MCF 10A (cell line): Measurements from ENCODE around the gene CYP19A1. TPM values are rescaled to one million over a fixed set of nuclear protein-coding genes. Genes with fewer than 3 reads are reported as not detected.

ENCODE experiments used
- BruUV-seq: library from RNA; stranded (reverse); fragments of 400-500 nt; replicated peaks from 2 replicates; lab custom pipeline; 2021; lab: Mats Ljungman, UMichigan
- CTCF ChIA-PET: fragments of 300-600 bp; sonication (Branson Sonifier 250); formaldehyde crosslinking; extraction: SDS; loops from one replicate; lab custom pipeline; 2021; ENCODE audit warnings: antibody characterized with exemption, inconsistent platforms; lab: Yijun Ruan, JAX
- POLR2A ChIA-PET: fragments of 300-600, 350-650 bp; sonication (Branson Sonifier 250); formaldehyde crosslinking; extraction: SDS; loops from one replicate; lab custom pipeline; 2020; ENCODE audit warnings: antibody characterized with exemption, inconsistent platforms; lab: Yijun Ruan, JAX
- DNase-seq: peaks from one replicate; pipeline ENCODE4 v3.0.0-alpha.2; 2018; ENCODE audit not compliant: unreplicated experiment
- H3K27ac Mint-ChIP-seq: one replicate; pipeline ENCODE4 v1.8.0; 2022; ENCODE audit warnings: mild to moderate bottlenecking, low read depth, mixed read lengths; ENCODE audit not compliant: unreplicated experiment
- H3K27me3 Mint-ChIP-seq: one replicate; pipeline ENCODE4 v1.8.0; 2022; ENCODE audit warnings: mixed read lengths; ENCODE audit not compliant: insufficient read depth, unreplicated experiment
- H3K36me3 Mint-ChIP-seq: one replicate; pipeline ENCODE4 v1.8.0; 2022; ENCODE audit warnings: mild to moderate bottlenecking, moderate library complexity, mixed read lengths; ENCODE audit not compliant: insufficient read depth, unreplicated experiment
- H3K4me1 Mint-ChIP-seq: one replicate; pipeline ENCODE4 v1.8.0; 2022; ENCODE audit warnings: mixed read lengths; ENCODE audit not compliant: insufficient read depth, unreplicated experiment
- H3K4me3 Mint-ChIP-seq: one replicate; pipeline ENCODE4 v1.8.0; 2022; ENCODE audit warnings: mild to moderate bottlenecking, moderate library complexity, mixed read lengths; ENCODE audit not compliant: unreplicated experiment
- H3K9me3 Mint-ChIP-seq: one replicate; pipeline ENCODE4 v1.8.0; 2022; ENCODE audit warnings: mixed read lengths; ENCODE audit not compliant: unreplicated experiment
- CTCF ChIP-seq: fragments of 200-600 bp; IDR thresholded peaks from one replicate; pipeline ENCODE4 v1.8.0; 2022; ENCODE audit warnings: antibody characterized with exemption, mild to moderate bottlenecking; ENCODE audit not compliant: unreplicated experiment
- intact Hi-C: fragments of 100-400 bp; cut with micrococcal nuclease; formaldehyde crosslinking; loops from 2 replicates; pipeline ENCODE4 v1.14.1; 2022
- total RNA-seq: library from RNA; stranded (reverse); gene quantifications from 2 replicates; pipeline ENCODE4 v1.2.3, GENCODE V29; 2022

Gene CYP19A1
- total RNA-seq, 1 experiment from 2014 or later, result not detected

- CTCF ChIA-PET, result interaction anchor here (0.6 kb wide), 1 partner anchor 59 kb away, joined by 3 read pairs; no protein-coding TSS in a partner anchor
- POLR2A ChIA-PET, result no interaction called here
- H3K4me1 Mint-ChIP-seq, result no peaks in the 10 kb centered on the region
- DNase-seq, result no peak
- H3K9me3 Mint-ChIP-seq, result no peaks in the 10 kb centered on the region
- intact Hi-C loops, result no loop called here
- no peak overlapping the region for H3K27ac Mint-ChIP-seq
- BruUV-seq, result no TSS peak
- TF ChIP-seq CTCF, result no peak
- no peaks in the 10 kb centered on the region for H3K27me3 Mint-ChIP-seq
- no peaks in the 10 kb centered on the region for H3K36me3 Mint-ChIP-seq
- no peak overlapping the region for H3K4me3 Mint-ChIP-seq
Measured at GRCh38 chr15:51321316-51321715, 17.1 kb downstream of the CYP19A1 start.

GRCh38 chr15:51320843-51321242, 17.6 kb downstream of the CYP19A1 start:
- Mint-ChIP-seq H3K27ac (no peak overlapping the region), H3K4me3 (no peak overlapping the region), H3K4me1 (no peaks in the 10 kb centered on the region), H3K27me3 (no peaks in the 10 kb centered on the region), H3K9me3 (no peaks in the 10 kb centered on the region), H3K36me3 (no peaks in the 10 kb centered on the region)
- ChIA-PET CTCF (interaction anchor here (0.6 kb wide), 1 partner anchor 60 kb away, joined by 3 read pairs; no protein-coding TSS in a partner anchor), POLR2A (interaction anchor here (0.5 kb wide), 1 partner anchor 417 kb away, joined by 3 read pairs; the partner anchor contains the start of gene LYSMD2)
- intact Hi-C loops, result no loop called here
- no TSS peak for BruUV-seq
- no peak for DNase-seq
- no peak for TF ChIP-seq CTCF

- Mint-ChIP-seq H3K9me3 (no peaks in the 10 kb centered on the region), H3K36me3 (no peaks in the 10 kb centered on the region), H3K27ac (no peak overlapping the region), H3K4me1 (no peaks in the 10 kb centered on the region), H3K4me3 (no peak overlapping the region), H3K27me3 (no peaks in the 10 kb centered on the region)
- ChIA-PET POLR2A (interaction anchor here (0.6 kb wide), 1 partner anchor 9 kb away, joined by 3 read pairs; no protein-coding TSS in a partner anchor), CTCF (interaction anchor here (0.6 kb wide), 1 partner anchor 107 kb away, joined by 3 read pairs; no protein-coding TSS in a partner anchor)
- TF ChIP-seq CTCF, result no peak
- DNase-seq, result no peak
- BruUV-seq, result no TSS peak
- intact Hi-C loops, result no loop called here
Measured at GRCh38 chr15:51319539-51319938, 18.9 kb downstream of the CYP19A1 start.

DNA sequence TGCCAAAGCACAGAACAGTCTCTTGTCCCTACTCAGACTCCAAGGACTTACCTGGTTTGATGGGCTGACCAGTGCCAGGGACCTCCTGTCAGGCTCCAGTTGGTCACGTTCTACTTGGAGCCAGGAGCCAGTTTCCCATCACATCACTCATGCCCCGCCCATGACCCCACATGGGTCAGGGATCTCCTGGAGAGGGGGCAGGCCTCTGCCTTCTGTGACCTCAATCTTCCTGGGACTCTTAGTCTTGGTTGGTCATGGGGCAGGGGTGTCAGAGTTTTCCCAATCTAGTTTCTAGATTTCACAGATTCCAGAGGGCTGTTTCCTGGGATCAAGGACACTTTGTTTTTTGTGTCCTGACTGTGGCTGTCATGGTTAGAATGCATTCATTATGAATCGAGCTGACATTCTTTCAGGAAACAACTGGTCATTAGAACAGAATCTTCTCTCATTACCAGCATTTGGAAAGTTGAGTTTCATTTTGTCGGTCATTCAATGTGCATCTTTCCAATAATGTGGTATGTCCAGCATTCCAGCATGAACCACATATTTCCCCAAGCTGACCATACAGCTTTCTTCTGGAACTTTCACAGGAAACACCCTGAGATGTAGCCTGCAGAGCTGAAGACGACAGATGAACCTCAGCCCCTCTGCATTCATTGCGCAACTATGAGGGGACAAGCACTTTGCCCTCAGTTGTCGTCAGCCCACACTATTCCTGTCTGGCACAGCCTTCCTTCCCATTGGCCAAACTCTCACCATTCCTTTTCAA, 19.8 kb downstream of the CYP19A1 start:
- no peaks in the 10 kb centered on the region for H3K36me3 Mint-ChIP-seq
- no peaks in the 10 kb centered on the region for H3K27me3 Mint-ChIP-seq
- TF ChIP-seq CTCF, result no peak
- BruUV-seq, result no TSS peak
- H3K4me3 Mint-ChIP-seq, result no peak overlapping the region
- no peak overlapping the region for H3K27ac Mint-ChIP-seq
- no peaks in the 10 kb centered on the region for H3K4me1 Mint-ChIP-seq
- ChIA-PET POLR2A (interaction anchor here (0.6 kb wide), 1 partner anchor 10 kb away, joined by 3 read pairs; no protein-coding TSS in a partner anchor), CTCF (interaction anchor here (0.6 kb wide), 1 partner anchor 108 kb away, joined by 3 read pairs; no protein-coding TSS in a partner anchor)
- intact Hi-C loops, result no loop called here
- no peak for DNase-seq
- H3K9me3 Mint-ChIP-seq, result no peaks in the 10 kb centered on the region
